ENCODE measurements around the gene SIKE1. TPM values are rescaled to one million over a fixed set of nuclear protein-coding genes. Genes with fewer than 3 reads are reported as not detected.

SIKE1 gene
- total RNA-seq, 1 experiment from 2014 or later = 36.7 TPM

- H3K27me3 ChIP-seq = no peaks in the 10 kb centered on the region
- no peak overlapping the region for H3K4me3 ChIP-seq
- no peaks in the 10 kb centered on the region for H3K9me3 ChIP-seq
- no peak for DNase-seq
- peaks cover 95% of the 10 kb centered on the region for H3K36me3 ChIP-seq
Measured at GRCh38 chr1:114729782-114730181, 50.7 kb downstream of the SIKE1 start.

- H3K4me3 ChIP-seq = no peak overlapping the region
- H3K36me3 ChIP-seq = peaks cover 97% of the 10 kb centered on the region
Measured at GRCh38 chr1:114728553-114728952, 51.9 kb downstream of the SIKE1 start.

GRCh38 chr1:114725230-114725629 lies 55.3 kb downstream of the SIKE1 start:
- Histone ChIP-seq H3K9me3 (no peaks in the 10 kb centered on the region), H3K36me3 (peaks cover 97% of the 10 kb centered on the region), H3K27me3 (no peaks in the 10 kb centered on the region), H3K4me3 (no peak overlapping the region)
- no peak for DNase-seq

More at GRCh38 chr1:114728553-114728952, 51.9 kb downstream of the SIKE1 start:
- no peak for DNase-seq
- Histone ChIP-seq H3K9me3 (no peaks in the 10 kb centered on the region), H3K27me3 (no peaks in the 10 kb centered on the region)

GRCh38 chr1:114723915-114724314 lies 56.6 kb downstream of the SIKE1 start:
- Histone ChIP-seq H3K9me3 (no peaks in the 10 kb centered on the region), H3K4me3 (no peak overlapping the region), H3K27me3 (no peaks in the 10 kb centered on the region), H3K36me3 (peaks cover 97% of the 10 kb centered on the region)
- DNase-seq = no peak

- Histone ChIP-seq H3K9me3 (no peaks in the 10 kb centered on the region), H3K36me3 (peaks cover 97% of the 10 kb centered on the region), H3K4me3 (no peak overlapping the region), H3K27me3 (no peaks in the 10 kb centered on the region)
- no peak for DNase-seq
Measured at GRCh38 chr1:114723457-114723856, 57.0 kb downstream of the SIKE1 start.

GRCh38 chr1:114720492-114720891 lies 60.0 kb downstream of the SIKE1 start:
- Histone ChIP-seq H3K27me3 (no peaks in the 10 kb centered on the region), H3K9me3 (no peaks in the 10 kb centered on the region), H3K36me3 (peaks cover 89% of the 10 kb centered on the region)

More at GRCh38 chr1:114720492-114720891, 60.0 kb downstream of the SIKE1 start:
- H3K4me3 ChIP-seq = no peak overlapping the region
- no peak for DNase-seq

Other genes with a start within 250 kb of the SIKE1 start
- 26.5 and 44.2 TPM in 2 replicates for gene BCAS2, start 199.1 kb downstream of the SIKE1 start, total RNA-seq (2014; rRNA removed; shearing (Covaris generic); ENCODE audit: low replicate concordance)
- gene DENND2C, start 110.6 kb downstream of the SIKE1 start, total RNA-seq (2014; rRNA removed; shearing (Covaris generic); ENCODE audit: low replicate concordance) = 1.7 and 1.8 TPM in 2 replicates
- not detected in 2 replicates for gene AMPD1, start 85.1 kb downstream of the SIKE1 start, total RNA-seq (2014; rRNA removed; shearing (Covaris generic); ENCODE audit: low replicate concordance)
- 77.3 and 111 TPM in 2 replicates for gene NRAS, start 63.9 kb downstream of the SIKE1 start, total RNA-seq (2014; rRNA removed; shearing (Covaris generic); ENCODE audit: low replicate concordance)
- 267 and 273 TPM in 2 replicates for gene CSDE1, start 22.7 kb downstream of the SIKE1 start, total RNA-seq (2014; rRNA removed; shearing (Covaris generic); ENCODE audit: low replicate concordance)
- gene SYCP1, start 74.2 kb upstream of the SIKE1 start, total RNA-seq (2014; rRNA removed; shearing (Covaris generic); ENCODE audit: low replicate concordance) = not detected in 2 replicates
- not detected in 2 replicates for gene TSHB, start 249.1 kb upstream of the SIKE1 start, total RNA-seq (2014; rRNA removed; shearing (Covaris generic); ENCODE audit: low replicate concordance)